Hepatocyte (in vitro differentiated cells): ENCODE measurements around the gene KCNN1.
A peak's percentile ranks its signal among the peaks of the same experiment; 100 is the strongest.

Experiments
- EZH2 ChIP-seq: fragments of 200-600 bp; sonication (generic); IDR thresholded peaks from 2 replicates; pipeline ENCODE4 v1.6.1; 2016; ENCODE audit warnings: antibody characterized with exemption, mild to moderate bottlenecking, borderline replicate concordance
- EZH2phosphoT487 ChIP-seq: fragments of 200-600 bp; sonication (generic); IDR thresholded peaks from one replicate; pipeline ENCODE4 v1.6.1; 2018; ENCODE audit warnings: antibody characterized with exemption, mild to moderate bottlenecking, low read depth, moderate library complexity; ENCODE audit not compliant: unreplicated experiment, severe bottlenecking
- TF ChIP-seq, protein P1 (sequence below): fragments of 200-600 bp; sonication (generic); IDR thresholded peaks from 2 replicates; pipeline ENCODE4 v1.5.1; 2016; ENCODE audit warnings: antibody characterized with exemption, mild to moderate bottlenecking; ENCODE audit not compliant: poor library complexity

DNA sequence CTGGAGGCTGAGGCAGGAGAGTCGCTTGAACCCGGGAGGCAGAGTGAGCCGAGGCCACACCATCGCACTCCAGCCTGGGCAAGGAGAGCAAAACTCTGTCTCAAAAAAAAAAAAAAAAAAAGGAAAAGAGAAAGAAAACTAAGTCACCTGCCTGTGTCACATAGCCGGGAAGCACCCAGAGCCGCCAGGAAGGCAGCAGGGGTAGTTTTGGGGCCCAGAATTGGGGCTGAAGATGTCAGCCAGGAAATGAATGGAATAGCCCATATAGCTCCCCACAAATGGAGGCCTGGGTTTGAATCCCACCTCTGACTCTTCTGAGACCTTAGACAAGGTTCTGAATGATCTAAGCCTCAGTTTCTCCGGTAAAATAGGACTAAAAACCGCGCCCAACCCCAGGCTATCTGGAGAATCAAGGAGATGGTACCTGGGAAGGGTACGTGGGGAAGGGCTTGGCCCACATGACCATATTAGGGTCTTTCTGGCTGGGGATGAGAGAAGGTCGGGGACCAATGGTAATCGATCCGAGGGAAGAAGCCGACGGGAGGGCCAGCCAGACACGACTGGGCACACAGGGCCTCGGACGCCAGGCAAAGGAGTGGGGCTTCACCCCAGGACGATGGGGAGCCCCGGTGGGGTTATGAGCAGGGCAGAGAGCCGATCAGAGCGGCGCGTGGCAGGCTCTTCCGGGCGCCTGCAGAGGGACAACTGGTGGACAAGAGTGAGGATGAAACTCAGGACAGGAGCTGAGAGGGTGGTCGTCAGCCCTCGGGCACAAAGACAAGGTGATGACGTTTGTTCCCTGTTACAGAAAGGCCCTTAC is 19.7 kb upstream of the KCNN1 start:
- TF ChIP-seq, protein P1, sequence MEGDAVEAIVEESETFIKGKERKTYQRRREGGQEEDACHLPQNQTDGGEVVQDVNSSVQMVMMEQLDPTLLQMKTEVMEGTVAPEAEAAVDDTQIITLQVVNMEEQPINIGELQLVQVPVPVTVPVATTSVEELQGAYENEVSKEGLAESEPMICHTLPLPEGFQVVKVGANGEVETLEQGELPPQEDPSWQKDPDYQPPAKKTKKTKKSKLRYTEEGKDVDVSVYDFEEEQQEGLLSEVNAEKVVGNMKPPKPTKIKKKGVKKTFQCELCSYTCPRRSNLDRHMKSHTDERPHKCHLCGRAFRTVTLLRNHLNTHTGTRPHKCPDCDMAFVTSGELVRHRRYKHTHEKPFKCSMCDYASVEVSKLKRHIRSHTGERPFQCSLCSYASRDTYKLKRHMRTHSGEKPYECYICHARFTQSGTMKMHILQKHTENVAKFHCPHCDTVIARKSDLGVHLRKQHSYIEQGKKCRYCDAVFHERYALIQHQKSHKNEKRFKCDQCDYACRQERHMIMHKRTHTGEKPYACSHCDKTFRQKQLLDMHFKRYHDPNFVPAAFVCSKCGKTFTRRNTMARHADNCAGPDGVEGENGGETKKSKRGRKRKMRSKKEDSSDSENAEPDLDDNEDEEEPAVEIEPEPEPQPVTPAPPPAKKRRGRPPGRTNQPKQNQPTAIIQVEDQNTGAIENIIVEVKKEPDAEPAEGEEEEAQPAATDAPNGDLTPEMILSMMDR = peak; percentile 6
- TF ChIP-seq EZH2 (no peak), EZH2phosphoT487 (no peak)
